Measurements from ENCODE around the gene TTC27. TPM values are rescaled to one million over a fixed set of nuclear protein-coding genes. Genes with fewer than 3 reads are reported as not detected.
A peak's percentile ranks its signal among the peaks of the same experiment; 100 is the strongest.
"Not testable (repeated sequence)": the region's sequence is repeated elsewhere in the genome, so short reads cannot be mapped to it uniquely, and the experiment has no call there.

TTC27 gene
- total RNA-seq, 1 donor from 2014 or later = 28.5 TPM

- DNase-seq (ENCODE audit: low spot score in 2 of 2) (no peak), FAIRE-seq (no peak)
These were observed 123.0 kb downstream of the TTC27 start for GRCh38 chr2:32750880-32751279.

DNA sequence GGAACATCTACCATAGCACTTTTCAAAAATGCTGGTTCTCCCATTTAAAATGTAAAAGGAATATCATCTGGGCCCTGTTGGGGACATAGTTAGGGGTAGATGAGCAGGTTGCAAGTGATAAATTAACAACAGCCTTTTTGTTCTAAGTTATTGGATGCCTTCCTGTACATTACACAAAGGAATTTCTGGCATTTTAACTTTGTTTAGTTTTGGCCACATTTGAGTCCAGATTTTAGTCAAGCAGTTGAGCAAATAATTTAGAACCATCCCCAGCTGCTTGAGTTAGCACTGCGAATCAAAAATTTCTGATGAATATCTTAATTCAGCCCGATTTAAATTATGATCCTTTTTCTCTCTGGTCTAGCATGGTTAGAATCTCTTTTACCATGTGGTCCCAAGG, 124.4 kb downstream of the TTC27 start:
- FAIRE-seq (no peak), DNase-seq (ENCODE audit: low spot score in 2 of 2) (no peak)

DNA sequence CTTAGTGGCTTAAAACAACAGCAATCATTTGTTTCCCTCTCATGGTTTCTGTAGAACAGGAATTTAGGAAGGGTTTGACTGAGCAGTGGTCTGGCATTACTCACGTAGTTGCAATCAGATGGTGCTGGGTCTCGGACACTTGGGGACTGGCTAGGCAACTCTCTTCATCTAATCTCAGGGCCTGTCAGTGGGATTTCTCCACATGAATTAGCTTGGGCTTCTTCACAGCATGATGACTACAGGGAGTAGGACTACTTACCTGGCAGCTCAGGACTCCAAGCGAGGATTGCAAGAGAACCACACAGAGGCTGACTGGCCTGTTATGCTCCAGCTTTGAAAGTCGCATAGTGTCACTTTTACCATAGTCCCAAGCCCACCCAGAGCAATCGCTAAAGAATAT, 125.1 kb downstream of the TTC27 start:
- no peak for DNase-seq (ENCODE audit: low spot score in 2 of 2)
- FAIRE-seq = no peak

- FAIRE-seq; DNase-seq (ENCODE audit: low spot score in 2 of 2): not testable (repeated sequence)
These were observed 126.8 kb downstream of the TTC27 start for GRCh38 chr2:32754676-32755075.

DNA sequence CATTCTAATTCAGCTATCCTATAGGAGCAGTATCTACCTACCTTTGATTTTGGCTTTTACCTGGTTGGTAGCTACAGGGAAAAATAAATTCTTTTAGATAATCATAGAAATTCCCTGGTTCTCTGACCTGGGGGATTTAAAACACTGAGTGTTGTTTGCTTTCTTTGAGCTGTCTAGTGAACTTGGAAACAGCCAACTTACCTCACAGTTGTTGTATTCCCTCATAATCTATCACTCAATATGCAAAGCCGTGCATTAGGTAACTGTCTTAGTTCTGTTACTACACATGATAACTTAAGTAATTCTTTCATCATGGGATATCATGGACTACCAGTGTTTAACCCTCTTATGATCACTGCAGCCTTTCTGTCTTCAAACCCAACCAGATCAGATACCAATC, 127.8 kb downstream of the TTC27 start:
- FAIRE-seq (no peak), DNase-seq (ENCODE audit: low spot score in 2 of 2) (no peak)

DNA sequence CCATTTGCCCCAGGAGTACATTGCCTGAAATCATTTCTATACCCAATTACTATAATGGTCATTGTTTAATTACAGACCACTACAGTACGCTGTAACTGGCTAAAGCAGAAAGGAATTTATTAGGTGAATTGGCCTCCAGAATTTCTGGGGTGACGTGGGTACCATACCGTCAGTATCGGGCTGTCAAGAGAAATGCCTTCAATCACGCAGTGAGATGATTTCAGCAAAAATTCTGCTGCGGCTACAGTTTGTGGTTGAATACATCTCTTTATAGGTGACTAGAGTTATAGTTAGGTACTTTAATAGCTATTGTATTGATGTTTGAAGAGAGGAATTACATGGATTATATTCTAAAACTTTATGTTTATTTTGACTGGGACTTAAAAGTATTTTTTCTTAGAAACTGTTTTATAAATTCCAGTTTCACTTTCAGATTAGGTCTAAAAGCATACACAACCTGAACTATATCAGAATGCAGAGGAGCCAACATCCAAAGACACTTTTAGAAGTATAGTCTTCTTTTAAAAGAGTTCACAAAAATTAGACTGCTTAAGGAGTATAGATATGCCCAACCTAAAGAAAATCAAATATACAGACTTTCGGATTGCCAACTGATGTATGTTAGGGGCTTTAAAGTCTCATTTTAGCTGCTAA, 128.4 kb downstream of the TTC27 start:
- DNase-seq (ENCODE audit: low spot score in 2 of 2) = no peak
- no peak for FAIRE-seq

DNA sequence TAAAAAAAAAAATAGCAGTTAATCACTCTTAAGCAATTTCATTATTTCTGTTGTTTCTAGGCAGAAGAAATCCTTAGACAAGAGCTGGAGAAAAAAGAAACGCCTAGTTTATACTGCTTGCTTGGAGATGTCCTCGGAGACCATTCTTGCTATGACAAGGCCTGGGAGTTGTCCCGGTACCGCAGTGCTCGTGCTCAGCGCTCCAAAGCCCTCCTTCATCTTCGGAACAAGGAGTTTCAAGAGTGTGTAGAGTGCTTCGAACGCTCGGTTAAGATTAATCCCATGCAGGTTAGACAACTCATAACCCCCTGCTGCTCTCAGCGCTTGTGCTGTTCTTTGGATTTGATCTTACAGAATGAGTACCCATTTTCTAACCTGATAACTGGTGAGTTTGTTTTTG, 130.4 kb downstream of the TTC27 start:
- DNase-seq (ENCODE audit: low spot score in 2 of 2) (no peak), FAIRE-seq (no peak)

- no peak for FAIRE-seq
- DNase-seq (ENCODE audit: low spot score in 2 of 2) = no peak
These were observed 132.8 kb downstream of the TTC27 start for GRCh38 chr2:32760628-32761027.

DNA sequence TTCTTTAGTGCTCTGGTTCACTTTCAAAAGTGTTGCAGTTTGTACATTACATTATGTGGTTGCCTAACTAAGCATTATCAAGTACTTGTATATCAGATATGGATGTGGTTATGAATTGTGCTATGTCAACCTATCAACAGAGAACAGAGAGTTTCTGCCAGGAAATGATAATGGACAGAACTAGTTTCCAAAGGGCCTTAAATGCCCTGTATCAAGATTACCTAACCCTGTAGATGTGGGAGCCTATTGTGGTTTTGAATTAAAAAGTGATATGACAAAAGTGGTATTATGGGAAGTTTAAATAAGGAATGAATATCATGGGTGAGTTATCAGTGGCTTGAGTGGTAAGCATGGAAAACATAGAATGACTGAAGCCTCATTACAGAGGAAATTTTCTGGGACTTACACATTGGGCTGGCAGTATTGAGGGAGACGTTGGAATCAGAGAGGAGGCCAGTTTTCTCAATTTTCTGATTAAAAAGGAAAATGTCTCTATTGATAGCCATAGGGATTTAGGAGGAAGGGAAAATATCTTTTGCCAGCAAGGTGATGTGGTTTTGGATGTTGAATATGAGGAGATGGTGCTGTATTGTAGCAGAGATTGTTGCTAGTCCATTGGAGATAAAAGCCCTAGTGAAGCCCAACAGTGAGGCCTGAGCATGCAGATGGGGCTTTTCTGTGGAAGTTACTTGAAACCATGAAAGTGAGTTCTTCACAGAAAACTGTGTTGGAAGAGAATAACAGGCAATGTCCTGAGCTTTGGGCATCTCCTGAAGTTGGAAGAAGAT, 140.7 kb downstream of the TTC27 start:
- FAIRE-seq = no peak
- no peak for DNase-seq (ENCODE audit: low spot score in 2 of 2)

DNA sequence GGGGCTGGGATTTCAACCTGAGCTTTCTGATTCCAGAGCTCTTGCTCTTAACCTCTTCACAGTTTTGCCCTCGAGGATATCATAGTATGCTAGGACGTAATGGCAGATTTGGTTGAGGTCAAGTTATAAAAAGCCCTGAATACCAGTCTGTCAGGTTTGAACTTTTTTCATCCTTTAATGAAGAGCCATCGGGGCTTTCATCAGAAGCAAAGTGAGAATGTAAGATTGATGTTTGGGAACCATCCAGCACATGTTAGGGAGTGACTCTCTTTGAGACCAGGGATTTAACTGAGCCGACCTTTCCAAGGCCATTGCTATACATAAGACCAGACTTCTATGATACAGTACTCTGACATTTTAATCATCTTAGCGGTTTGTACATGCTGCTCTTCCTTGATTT, 142.5 kb downstream of the TTC27 start:
- DNase-seq (ENCODE audit: low spot score in 2 of 2) (no peak), FAIRE-seq (no peak)

- DNase-seq (ENCODE audit: low spot score in 2 of 2) = peak; percentile 28 to 45
- peak; percentile 96 for FAIRE-seq
These were observed 145.0 kb downstream of the TTC27 start for GRCh38 chr2:32772638-32773447.

DNA sequence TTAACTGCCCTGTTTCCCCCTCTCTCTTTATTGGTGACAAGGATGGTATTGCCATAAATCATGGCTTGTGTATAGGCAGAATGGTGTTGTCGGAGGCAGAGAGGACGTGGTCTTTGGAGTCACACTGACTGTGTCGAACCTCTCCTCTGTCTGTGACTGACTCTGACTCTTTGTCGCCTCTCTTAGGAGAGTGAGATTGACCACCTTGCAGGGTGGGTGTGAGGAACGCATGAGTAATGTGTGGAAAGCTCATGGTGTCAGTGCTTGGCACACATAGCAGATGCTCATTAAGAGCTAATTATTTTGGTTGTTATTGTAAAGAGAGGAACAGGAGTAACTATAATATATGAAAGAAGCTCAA, 145.6 kb downstream of the TTC27 start:
- no peak for DNase-seq (ENCODE audit: low spot score in 2 of 2)
- no peak for FAIRE-seq

DNA sequence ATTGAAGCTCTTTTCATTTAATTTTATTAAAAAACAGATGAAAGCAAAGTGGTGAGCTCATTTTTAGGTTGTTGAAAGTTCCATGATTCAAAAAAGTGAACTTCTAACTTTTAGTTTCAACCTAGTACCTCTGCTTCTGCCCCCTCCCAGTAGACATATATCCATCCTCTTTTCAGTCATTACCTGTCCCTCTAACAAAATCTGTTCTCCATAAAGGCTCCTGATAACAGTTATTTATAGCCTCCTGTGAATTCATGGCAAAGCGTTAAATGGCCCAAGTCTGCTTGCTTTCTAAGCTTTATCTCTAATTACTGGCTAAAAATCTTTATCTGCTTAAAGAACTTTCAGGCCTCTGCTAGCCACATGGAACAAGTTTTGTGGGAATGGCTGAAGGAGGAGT, 148.1 kb downstream of the TTC27 start:
- DNase-seq (ENCODE audit: low spot score in 2 of 2) (no peak), FAIRE-seq (no peak)

GRCh38 chr2:32777714-32778113, 149.9 kb downstream of the TTC27 start:
- FAIRE-seq = no peak
- no peak for DNase-seq (ENCODE audit: low spot score in 2 of 2)

- no peak for FAIRE-seq
These were observed 153.1 kb downstream of the TTC27 start for GRCh38 chr2:32780961-32781360.

GRCh38 chr2:32783469-32783868, 155.6 kb downstream of the TTC27 start:
- no peak for FAIRE-seq
- no peak for DNase-seq (ENCODE audit: low spot score in 2 of 2)

More at GRCh38 chr2:32780961-32781360, 153.1 kb downstream of the TTC27 start:
- no peak for DNase-seq (ENCODE audit: low spot score in 2 of 2)

DNA sequence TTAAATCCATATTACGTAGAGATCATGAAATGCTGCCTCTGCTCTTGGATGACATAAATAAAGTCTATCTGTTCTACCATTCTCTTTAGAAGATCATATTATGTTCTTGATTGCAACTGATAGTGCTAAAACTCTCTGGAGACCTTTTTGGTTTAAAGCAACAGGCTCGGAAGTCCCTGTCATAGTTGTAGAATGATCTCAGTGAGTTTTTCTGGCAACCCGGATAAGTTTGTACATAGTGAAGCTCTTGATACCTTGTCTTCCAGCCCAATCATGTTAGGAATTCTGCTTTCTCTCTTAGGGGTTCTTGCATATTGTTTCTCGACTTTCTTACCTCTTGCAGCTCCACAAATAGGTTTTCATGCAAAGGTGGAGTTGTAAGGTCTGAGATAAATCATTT, 156.1 kb downstream of the TTC27 start:
- FAIRE-seq = no peak

GRCh38 chr2:32787207-32787606, 159.4 kb downstream of the TTC27 start:
- DNase-seq (ENCODE audit: low spot score in 2 of 2) (no peak), FAIRE-seq (peak; percentile 30)

More for the DNA sequence above, 156.1 kb downstream of the TTC27 start:
- DNase-seq (ENCODE audit: low spot score in 2 of 2) = no peak

- no peak for FAIRE-seq
These were observed 160.3 kb downstream of the TTC27 start for GRCh38 chr2:32788114-32788513.

GRCh38 chr2:32792416-32792815, 164.6 kb downstream of the TTC27 start:
- FAIRE-seq (no peak), DNase-seq (ENCODE audit: low spot score in 2 of 2) (no peak)

More at GRCh38 chr2:32788114-32788513, 160.3 kb downstream of the TTC27 start:
- no peak for DNase-seq (ENCODE audit: low spot score in 2 of 2)

GRCh38 chr2:32798829-32799228, 171.0 kb downstream of the TTC27 start:
- no peak for FAIRE-seq
- no peak for DNase-seq (ENCODE audit: low spot score in 2 of 2)
